ENCODE results near the gene COPA.

COPA gene

GRCh38 chr1:160361814-160362167 is 18.7 kb upstream of the COPA start:
- POLR2A ChIA-PET: interaction anchor here (0.9 to 2.5 kb wide), 6 partner anchors 9 to 99 kb away, joined by 3 to 11 read pairs (median 4); partner anchors contain the start of gene DCAF8
- CTCF ChIA-PET: interaction anchor here (1.5 to 3.7 kb wide), 2 partner anchors 15 to 70 kb away, joined by 6 to 20 read pairs; no protein-coding TSS in a partner anchor
- TF ChIP-seq SUZ12 (IDR thresholded peaks at IDR 0.05): no peak
- no peak for DNase-seq (ENCODE audit: extremely low spot score)

- CTCF ChIA-PET: interaction anchor here (3.7 kb wide), 1 partner anchor 16 kb away, joined by 20 read pairs; no protein-coding TSS in a partner anchor
- no peak for DNase-seq (ENCODE audit: extremely low spot score)
- TF ChIP-seq FOXM1 (IDR thresholded peaks at IDR 0.05; ENCODE audit: borderline replicate concordance) (no peak), ARNT (IDR thresholded peaks at IDR 0.05) (no peak), FOXK2 (IDR thresholded peaks at IDR 0.05) (no peak), SP1 (IDR thresholded peaks at IDR 0.05) (no peak)
- POLR2A ChIA-PET: interaction anchor here (2.5 kb wide), 1 partner anchor 8 kb away, joined by 11 read pairs; no protein-coding TSS in a partner anchor
These were observed 18.1 kb upstream of the COPA start for GRCh38 chr1:160361199-160361598.

DNA sequence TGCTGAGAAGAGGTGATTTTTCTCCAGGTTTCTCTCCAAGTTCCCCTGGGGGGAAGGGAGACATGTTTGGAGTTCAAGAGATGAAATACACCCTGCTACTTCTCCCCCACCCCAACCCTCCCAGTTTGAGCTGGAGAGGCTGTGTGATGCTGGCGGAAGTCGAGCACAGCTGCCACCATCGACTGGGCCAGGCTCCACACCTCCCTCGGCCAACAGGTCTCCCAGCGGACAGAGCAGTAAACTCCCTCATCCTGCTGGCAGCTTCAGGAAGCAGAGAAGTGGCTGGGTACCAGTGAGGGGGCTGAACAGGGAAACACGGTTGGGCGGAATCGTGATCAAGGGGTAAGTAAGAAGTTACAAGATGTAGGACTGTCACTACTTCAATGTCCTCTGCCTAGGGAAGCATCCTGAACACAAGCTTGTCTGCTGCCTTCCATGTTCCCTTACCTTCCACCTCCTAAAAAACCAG is 17.2 kb upstream of the COPA start:
- TF ChIP-seq SUZ12 (IDR thresholded peaks at IDR 0.05): no peak
- no peak for TF ChIP-seq LEF1 (IDR thresholded peaks at IDR 0.05; ENCODE audit: borderline replicate concordance)
- TF ChIP-seq FOXK2 (IDR thresholded peaks at IDR 0.05): no peak
- TF ChIP-seq HDGF (IDR thresholded peaks at IDR 0.05; ENCODE audit: borderline replicate concordance): no peak
- TF ChIP-seq SP1 (IDR thresholded peaks at IDR 0.05): no peak
- TF ChIP-seq FOXM1 (IDR thresholded peaks at IDR 0.05; ENCODE audit: borderline replicate concordance): no peak
- no peak for TF ChIP-seq FOXA1 (IDR thresholded peaks at IDR 0.05)
- DNase-seq (ENCODE audit: extremely low spot score): no peak
- POLR2A ChIA-PET: no interaction called here
- CTCF ChIA-PET: no interaction called here

- TF ChIP-seq, protein P1, sequence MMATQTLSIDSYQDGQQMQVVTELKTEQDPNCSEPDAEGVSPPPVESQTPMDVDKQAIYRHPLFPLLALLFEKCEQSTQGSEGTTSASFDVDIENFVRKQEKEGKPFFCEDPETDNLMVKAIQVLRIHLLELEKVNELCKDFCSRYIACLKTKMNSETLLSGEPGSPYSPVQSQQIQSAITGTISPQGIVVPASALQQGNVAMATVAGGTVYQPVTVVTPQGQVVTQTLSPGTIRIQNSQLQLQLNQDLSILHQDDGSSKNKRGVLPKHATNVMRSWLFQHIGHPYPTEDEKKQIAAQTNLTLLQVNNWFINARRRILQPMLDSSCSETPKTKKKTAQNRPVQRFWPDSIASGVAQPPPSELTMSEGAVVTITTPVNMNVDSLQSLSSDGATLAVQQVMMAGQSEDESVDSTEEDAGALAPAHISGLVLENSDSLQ (IDR thresholded peaks at IDR 0.05): 0 out of 2 replicates have a peak, but pooled peaks have one; percentile 8
- TF ChIP-seq ZNF384 (IDR thresholded peaks at IDR 0.05): no peak
- ChIA-PET CTCF (interaction anchor here (1.4 kb wide), 1 partner anchor 17 kb away, joined by 4 read pairs; no protein-coding TSS in a partner anchor), POLR2A (no interaction called here)
- no peak for DNase-seq (ENCODE audit: extremely low spot score)
These were observed 16.6 kb upstream of the COPA start for GRCh38 chr1:160359559-160360226.

- TF ChIP-seq NFRKB (IDR thresholded peaks at IDR 0.05) (no peak), FOXK2 (IDR thresholded peaks at IDR 0.05) (no peak), HDGF (IDR thresholded peaks at IDR 0.05; ENCODE audit: borderline replicate concordance) (no peak), ZNF384 (IDR thresholded peaks at IDR 0.05) (no peak)
- no peak for DNase-seq (ENCODE audit: extremely low spot score)
- CTCF ChIA-PET: interaction anchor here (1.4 kb wide), 1 partner anchor 18 kb away, joined by 4 read pairs; no protein-coding TSS in a partner anchor
- POLR2A ChIA-PET: no interaction called here
These were observed 15.0 kb upstream of the COPA start for GRCh38 chr1:160358073-160358472.

- CTCF ChIA-PET: no interaction called here
- POLR2A ChIA-PET: interaction anchor here (0.8 kb wide), 1 partner anchor 9 kb away, joined by 4 read pairs; no protein-coding TSS in a partner anchor
- no peak for DNase-seq (ENCODE audit: extremely low spot score)
- TF ChIP-seq SUZ12 (IDR thresholded peaks at IDR 0.05): no peak
- no peak for TF ChIP-seq TARDBP (IDR thresholded peaks at IDR 0.05)
- TF ChIP-seq FOXA1 (IDR thresholded peaks at IDR 0.05): no peak
- TF ChIP-seq HDGF (IDR thresholded peaks at IDR 0.05; ENCODE audit: borderline replicate concordance): no peak
- TF ChIP-seq ELF4 (IDR thresholded peaks at IDR 0.05): no peak
- TF ChIP-seq ARNT (IDR thresholded peaks at IDR 0.05): no peak
- TF ChIP-seq, protein P1 (IDR thresholded peaks at IDR 0.05): no peak
- no peak for TF ChIP-seq LEF1 (IDR thresholded peaks at IDR 0.05; ENCODE audit: borderline replicate concordance)
- no peak for TF ChIP-seq ZNF384 (IDR thresholded peaks at IDR 0.05)
- no peak for TF ChIP-seq NFRKB (IDR thresholded peaks at IDR 0.05)
These were observed 14.4 kb upstream of the COPA start for GRCh38 chr1:160357286-160358002.

GRCh38 chr1:160354388-160354985 is 11.4 kb upstream of the COPA start:
- peak; percentile 70 for DNase-seq (ENCODE audit: extremely low spot score)
- CTCF ChIA-PET: interaction anchor here (0.7 to 5.5 kb wide), 4 partner anchors 21 to 185 kb away, joined by 3 to 45 read pairs (median 5); no protein-coding TSS in a partner anchor
- POLR2A ChIA-PET: interaction anchor here (1.4 to 2.3 kb wide), 2 partner anchors 8 to 20 kb away, joined by 3 to 11 read pairs; no protein-coding TSS in a partner anchor
- TF ChIP-seq LEF1 (IDR thresholded peaks at IDR 0.05; ENCODE audit: borderline replicate concordance): no peak
- TF ChIP-seq SUZ12 (IDR thresholded peaks at IDR 0.05): no peak
- TF ChIP-seq FOXA1 (IDR thresholded peaks at IDR 0.05): no peak
- TF ChIP-seq ARNT (IDR thresholded peaks at IDR 0.05): no peak
- TF ChIP-seq FOXK2 (IDR thresholded peaks at IDR 0.05): no peak
- TF ChIP-seq L3MBTL2 (conservative IDR thresholded peaks at IDR 0.05): no peak
- TF ChIP-seq BHLHE40 (IDR thresholded peaks at IDR 0.05; ENCODE audit: borderline replicate concordance): no peak
- TF ChIP-seq ZNF384 (IDR thresholded peaks at IDR 0.05): no peak
- no peak for TF ChIP-seq TARDBP (IDR thresholded peaks at IDR 0.05)
- no peak for TF ChIP-seq CTBP1 (IDR thresholded peaks at IDR 0.05; ENCODE audit: borderline replicate concordance)
- TF ChIP-seq NFRKB (IDR thresholded peaks at IDR 0.05): no peak
- no peak for TF ChIP-seq SP1 (IDR thresholded peaks at IDR 0.05)
- no peak for TF ChIP-seq HDGF (IDR thresholded peaks at IDR 0.05; ENCODE audit: borderline replicate concordance)
- TF ChIP-seq, protein P1 (IDR thresholded peaks at IDR 0.05): no peak
- no peak for TF ChIP-seq ELF4 (IDR thresholded peaks at IDR 0.05)
- no peak for TF ChIP-seq FOXM1 (IDR thresholded peaks at IDR 0.05; ENCODE audit: borderline replicate concordance)

All from HEK293T (cell line).